Effector memory CD4-positive, alpha-beta T cell (primary cell): ENCODE measurements around the gene MSH6.
"Not testable (repeated sequence)": the region's sequence is repeated elsewhere in the genome, so short reads cannot be mapped to it uniquely, and the experiment has no call there.

Experiments
- DNase-seq, 3 donors: peaks; one replicate each; pipeline ENCODE4 v3.0.0-alpha.2; 2020
- H3K27ac ChIP-seq: 2 replicates; pipeline ENCODE4 v1.7.0; 2013; ENCODE audit warnings: mild to moderate bottlenecking, low read length, moderate library complexity; ENCODE audit not compliant: insufficient read depth, poor library complexity, severe bottlenecking
- H3K27me3 ChIP-seq: replicated peaks from 2 replicates; pipeline ENCODE4 v1.7.0; 2013; ENCODE audit warnings: mild to moderate bottlenecking, low read length; ENCODE audit not compliant: insufficient read depth, control insufficient read depth, poor library complexity, severe bottlenecking
- H3K36me3 ChIP-seq: 2 replicates; pipeline ENCODE4 v1.7.0; 2013; ENCODE audit warnings: mild to moderate bottlenecking, low read length, moderate library complexity; ENCODE audit not compliant: control insufficient read depth, insufficient read depth
- H3K4me1 ChIP-seq: 2 replicates; pipeline ENCODE4 v1.7.0; 2013; ENCODE audit warnings: low read length, mild to moderate bottlenecking; ENCODE audit not compliant: control insufficient read depth, insufficient read depth, poor library complexity, severe bottlenecking
- H3K4me3 ChIP-seq: 2 replicates; pipeline ENCODE4 v1.7.0; 2013; ENCODE audit warnings: low read length, low read depth, mild to moderate bottlenecking; ENCODE audit not compliant: insufficient read depth, poor library complexity, severe bottlenecking
- H3K9me3 ChIP-seq: 2 replicates; pipeline ENCODE4 v1.7.0; 2013; ENCODE audit warnings: mild to moderate bottlenecking, low read length, moderate library complexity; ENCODE audit not compliant: control insufficient read depth

The MSH6 gene

GRCh38 chr2:47838686-47839085 lies 55.7 kb downstream of the MSH6 start:
- H3K4me3 ChIP-seq: no peak overlapping the region
- peaks cover 2% of the 10 kb centered on the region for H3K4me1 ChIP-seq
- H3K36me3 ChIP-seq: peaks cover 37% of the 10 kb centered on the region

GRCh38 chr2:47842846-47843245 lies 59.9 kb downstream of the MSH6 start:
- peaks cover 11% of the 10 kb centered on the region for H3K36me3 ChIP-seq
- H3K27me3 ChIP-seq: no peaks in the 10 kb centered on the region
- H3K4me1 ChIP-seq: peaks cover 2% of the 10 kb centered on the region
- DNase-seq: no peak
- no peak overlapping the region for H3K27ac ChIP-seq
- no peak overlapping the region for H3K4me3 ChIP-seq
- H3K9me3 ChIP-seq: no peaks in the 10 kb centered on the region

More at GRCh38 chr2:47838686-47839085, 55.7 kb downstream of the MSH6 start:
- no peaks in the 10 kb centered on the region for H3K9me3 ChIP-seq
- no peak for DNase-seq
- H3K27ac ChIP-seq: no peak overlapping the region
- H3K27me3 ChIP-seq: no peaks in the 10 kb centered on the region

- Histone ChIP-seq H3K9me3 (no peaks in the 10 kb centered on the region), H3K27me3 (no peaks in the 10 kb centered on the region), H3K4me3 (no peak overlapping the region), H3K36me3 (peaks cover 9% of the 10 kb centered on the region), H3K27ac (no peak overlapping the region), H3K4me1 (peaks cover 2% of the 10 kb centered on the region)
- DNase-seq: no peak
Observed at GRCh38 chr2:47843407-47843806, 60.5 kb downstream of the MSH6 start.

- no peak for DNase-seq
- no peak overlapping the region for H3K27ac ChIP-seq
- no peaks in the 10 kb centered on the region for H3K27me3 ChIP-seq
- no peak overlapping the region for H3K4me3 ChIP-seq
- H3K36me3 ChIP-seq: peaks cover 3% of the 10 kb centered on the region
- peaks cover 2% of the 10 kb centered on the region for H3K4me1 ChIP-seq
- no peaks in the 10 kb centered on the region for H3K9me3 ChIP-seq
Observed at GRCh38 chr2:47844162-47844561, 61.2 kb downstream of the MSH6 start.

GRCh38 chr2:47849368-47849767 lies 66.4 kb downstream of the MSH6 start:
- H3K36me3 ChIP-seq: no peaks in the 10 kb centered on the region
- H3K27me3 ChIP-seq: no peaks in the 10 kb centered on the region
- H3K9me3 ChIP-seq: no peaks in the 10 kb centered on the region
- H3K4me1 ChIP-seq: no peaks in the 10 kb centered on the region
- H3K4me3 ChIP-seq: no peak overlapping the region
- no peak for DNase-seq
- H3K27ac ChIP-seq: no peak overlapping the region

GRCh38 chr2:47850198-47850597 lies 67.3 kb downstream of the MSH6 start:
- no peak for DNase-seq
- H3K27me3 ChIP-seq: no peaks in the 10 kb centered on the region

GRCh38 chr2:47853067-47853777 lies 70.3 kb downstream of the MSH6 start:
- DNase-seq: not testable (repeated sequence)

More at GRCh38 chr2:47850198-47850597, 67.3 kb downstream of the MSH6 start:
- H3K27ac ChIP-seq: no peak overlapping the region
- no peaks in the 10 kb centered on the region for H3K36me3 ChIP-seq
- H3K9me3 ChIP-seq: no peaks in the 10 kb centered on the region
- H3K4me3 ChIP-seq: no peak overlapping the region
- H3K4me1 ChIP-seq: no peaks in the 10 kb centered on the region

More at GRCh38 chr2:47853067-47853777, 70.3 kb downstream of the MSH6 start:
- not testable (repeated sequence) for H3K4me1 ChIP-seq, H3K4me3 ChIP-seq, H3K36me3 ChIP-seq, H3K27me3 ChIP-seq, H3K27ac ChIP-seq, H3K9me3 ChIP-seq
